K562 (cell line): Measurements from ENCODE around the gene GNRH2. TPM values are rescaled to one million over a fixed set of nuclear protein-coding genes. Genes with fewer than 3 reads are reported as not detected.

Experiments used
- ATAC-seq: fragments of 200-7000 bp; cut with Tn5 transposase; 3 replicates; pipeline ENCODE4 v1.9.1; 2020; ENCODE audit warnings: moderate library complexity
- BruUV-seq: library from RNA; stranded (reverse); fragments of 400-500 nt; replicated peaks from 2 replicates; lab custom pipeline; 2021; lab: Mats Ljungman, UMichigan
- CTCF ChIA-PET: fragments of 300-600 bp; formaldehyde crosslinking; extraction: SDS; loops from one replicate; lab custom pipeline; 2021; ENCODE audit warnings: low intra/inter-chr PET ratio; lab: Yijun Ruan, JAX
- POLR2A ChIA-PET: fragments of 300-600, 350-650 bp; sonication (Branson Sonifier 250); formaldehyde crosslinking; extraction: SDS; loops from one replicate; lab custom pipeline; 2021; ENCODE audit warnings: antibody characterized with exemption, inconsistent platforms; lab: Yijun Ruan, JAX
- DNase-seq, 4 experiments: peaks; one replicate each; pipeline versions ENCODE4 v3.0.0 to v3.0.0-alpha.2; 2011 to 2018; ENCODE audit warnings: low spot score in 3 of 4, mixed read lengths in 3 of 4; ENCODE audit errors: extremely low read depth in 1 of 4
- FAIRE-seq: peaks from 2 replicates; lab custom pipeline; 2011; peaks lifted over from hg19 to GRCh38; lab: Jason Lieb, UNC
- H2AFZ ChIP-seq: 2 replicates; pipeline ENCODE4 v1.6.0; 2011; ENCODE audit warnings: low read depth, low read length, control low read depth, inconsistent platforms
- H3K27ac ChIP-seq: fragments of 200-600 bp; 3 replicates; pipeline ENCODE4 v1.8.0; 2011; ENCODE audit warnings: low read depth, mild to moderate bottlenecking, control low read depth, inconsistent platforms, low read length, moderate library complexity, mixed read lengths; ENCODE audit errors: extremely low read depth
- H3K27me3 ChIP-seq, 2 experiments: fragments of 300-600 bp in 1 of 2; 2 replicates in 1 of 2; 3 replicates in 1 of 2; pipeline versions ENCODE4 v1.6.0 to v1.8.0; 2011; ENCODE audit warnings: inconsistent platforms in 2 of 2, low read length in 2 of 2, mild to moderate bottlenecking in 1 of 2, mixed read lengths in 1 of 2, moderate library complexity in 1 of 2; ENCODE audit not compliant: control insufficient read depth in 2 of 2, insufficient read depth in 2 of 2
- H3K36me3 ChIP-seq: fragments of 300-600 bp; 3 replicates; pipeline ENCODE4 v1.8.0; 2011; ENCODE audit warnings: mild to moderate bottlenecking, low read length, inconsistent platforms; ENCODE audit not compliant: control insufficient read depth, insufficient read depth
- H3K4me1 ChIP-seq, 2 experiments: fragments of 200-600 bp in 1 of 2; replicated peaks in 1 of 2; 2 replicates in 1 of 2; 3 replicates in 1 of 2; pipeline versions ENCODE4 v1.5.1 to v1.8.0; 2011; ENCODE audit warnings: inconsistent platforms in 2 of 2, low read length in 2 of 2, mild to moderate bottlenecking in 1 of 2, mixed read lengths in 1 of 2, moderate library complexity in 1 of 2; ENCODE audit not compliant: control insufficient read depth in 2 of 2, insufficient read depth in 2 of 2
- H3K4me2 ChIP-seq: 2 replicates; pipeline ENCODE4 v1.6.1; 2011; ENCODE audit warnings: low read length, control low read depth, inconsistent platforms, mixed read lengths; ENCODE audit not compliant: insufficient read depth
- H3K4me3 ChIP-seq: fragments of 200-600 bp; sonication (generic), shearing (Covaris generic); 2 replicates; pipeline ENCODE4 v1.5.1; 2016; ENCODE audit warnings: control low read depth, inconsistent platforms
- H3K79me2 ChIP-seq: fragments of 200-600 bp; 3 replicates; pipeline ENCODE4 v1.8.0; 2011; ENCODE audit warnings: low read length, inconsistent platforms; ENCODE audit not compliant: control insufficient read depth, insufficient read depth
- H3K9ac ChIP-seq, 2 experiments: 2 replicates each; pipeline versions ENCODE4 v1.6.0 to v1.6.1; 2011; ENCODE audit warnings: low read depth in 2 of 2, low read length in 2 of 2, control low read depth in 1 of 2, inconsistent platforms in 1 of 2, mild to moderate bottlenecking in 1 of 2, mixed read lengths in 1 of 2; ENCODE audit not compliant: insufficient read depth in 1 of 2
- H3K9me1 ChIP-seq: one replicate; pipeline ENCODE4 v1.6.0; 2011; ENCODE audit warnings: inconsistent platforms, mild to moderate bottlenecking, low read length, moderate library complexity; ENCODE audit not compliant: control insufficient read depth, insufficient read depth
- H3K9me3 ChIP-seq: replicated peaks from 2 replicates; pipeline ENCODE4 v1.5.1; 2011; ENCODE audit warnings: low read depth, low read length, inconsistent platforms; ENCODE audit not compliant: control insufficient read depth, insufficient read depth
- H4K20me1 ChIP-seq: replicated peaks from 2 replicates; pipeline ENCODE4 v1.6.1; 2011; ENCODE audit warnings: low read length, inconsistent platforms, mixed read lengths; ENCODE audit not compliant: control insufficient read depth, insufficient read depth
- RBM25 ChIP-seq: fragments of 200-400 bp; formaldehyde crosslinking; IDR thresholded peaks from 2 replicates; pipeline ENCODE4 v1.6.1; 2018; ENCODE audit warnings: low read length, low read depth, moderate library complexity; ENCODE audit not compliant: severe bottlenecking
- ZNF197 ChIP-seq: fragments of 200-800 bp; sonication (Bioruptor generic); IDR thresholded peaks from 2 replicates; pipeline ENCODE4 v1.6.1; 2016; ENCODE audit warnings: low read depth, missing genetic modification characterization, missing compliant biosample characterization
- ZNF696 ChIP-seq: fragments of 250-450 bp; sonication (Bioruptor Pico); conservative IDR thresholded peaks from 2 replicates; pipeline ENCODE4 v1.4.0; 2020; ENCODE audit warnings: mild to moderate bottlenecking, moderate library complexity
- WGBS: fragments of 100-300 bp; shearing (Covaris generic); methylation state at CpG from one replicate; pipeline ENCODE4 v1.1.6; 2016; ENCODE audit warnings: low coverage, mixed read lengths; ENCODE audit not compliant: insufficient coverage; ENCODE audit errors: missing lambda C conversion rate; 5-methylcytosine and 5-hydroxymethylcytosine counted together
- in situ Hi-C: fragments of 300-500 bp; cut with MboI; formaldehyde crosslinking; loops from 4 replicates; pipeline ENCODE4 v1.15.0; 2018; ENCODE audit warnings: inconsistent platforms, mixed read lengths
- intact Hi-C: fragments of 100-400 bp; cut with micrococcal nuclease; formaldehyde crosslinking; loops from 2 replicates; pipeline ENCODE4 v1.14.2; 2022
- polyA plus RNA-seq, 8 experiments: library from polyadenylated mRNA; depleted of rRNA in 4 of 8; stranded (reverse) in 5 of 8; unstranded in 3 of 8; fragments of >200 nt; fragmentation: Nextera tagmentation in 2 of 8; fragmentation: Illumina TruSeq in 1 of 8; extraction: Ambion mirVana in 2 of 8; extraction: Trizol in 1 of 8; gene quantifications; 2 replicates each; pipeline versions ENCODE4 v1.2.1 to v1.2.3, GENCODE V29; 2011 to 2014; ENCODE audit warnings: inconsistent platforms in 1 of 8, missing spikeins in 1 of 8
- total RNA-seq, 7 experiments: library from RNA; depleted of rRNA in 6 of 7; stranded (reverse); fragments of >200 nt in 6 of 7; fragmentation: Illumina TruSeq in 2 of 7; extraction: Trizol in 2 of 7; gene quantifications; 2 replicates each; pipeline versions ENCODE4 v1.2.1 to v1.2.3, GENCODE V29; 2011 to 2021; ENCODE audit warnings: low replicate concordance in 1 of 7
- TF ChIP-seq, protein P1 (sequence below): fragments of 450-650 bp; IDR thresholded peaks from 2 replicates; pipeline ENCODE4 v1.6.1; 2018; ENCODE audit not compliant: partially characterized antibody
- TF ChIP-seq, protein P2 (sequence below): fragments of 450-650 bp; IDR thresholded peaks from one replicate; pipeline ENCODE4 v1.6.1; 2018; ENCODE audit warnings: mild to moderate bottlenecking, moderate library complexity; ENCODE audit not compliant: partially characterized antibody
- TF ChIP-seq, protein P3 (sequence below): sonication (generic); formaldehyde crosslinking; IDR thresholded peaks from 2 replicates; pipeline ENCODE4 v1.5.0; 2020; ENCODE audit warnings: missing genetic modification reagents
- TF ChIP-seq, protein P4 (sequence below): fragments of 250-450 bp; sonication (Bioruptor Pico); IDR thresholded peaks from 2 replicates; pipeline ENCODE4 v1.8.0; 2021; ENCODE audit warnings: borderline replicate concordance, mild to moderate bottlenecking, moderate library complexity; ENCODE audit not compliant: poor library complexity, severe bottlenecking
- TF ChIP-seq, protein P5 (sequence below): fragments of 450-650 bp; IDR thresholded peaks from 2 replicates; pipeline ENCODE4 v1.6.1; 2016; ENCODE audit warnings: missing biosample characterization, missing genetic modification characterization
- TF ChIP-seq, protein P6 (sequence below): IDR thresholded peaks from 2 replicates; pipeline ENCODE4 v1.6.1; 2011; ENCODE audit warnings: borderline replicate concordance, low read depth, mild to moderate bottlenecking, moderate library complexity, low read length; ENCODE audit not compliant: insufficient read depth, poor library complexity, severe bottlenecking

Gene GNRH2
- total and polyA plus RNA-seq, 9 of the 15 experiments (the other 6 are each of a cell fraction or from before 2014, with no cell fraction given), result 0.11 to 0.50 (median 0.24) TPM; not detected in 5

DNA sequence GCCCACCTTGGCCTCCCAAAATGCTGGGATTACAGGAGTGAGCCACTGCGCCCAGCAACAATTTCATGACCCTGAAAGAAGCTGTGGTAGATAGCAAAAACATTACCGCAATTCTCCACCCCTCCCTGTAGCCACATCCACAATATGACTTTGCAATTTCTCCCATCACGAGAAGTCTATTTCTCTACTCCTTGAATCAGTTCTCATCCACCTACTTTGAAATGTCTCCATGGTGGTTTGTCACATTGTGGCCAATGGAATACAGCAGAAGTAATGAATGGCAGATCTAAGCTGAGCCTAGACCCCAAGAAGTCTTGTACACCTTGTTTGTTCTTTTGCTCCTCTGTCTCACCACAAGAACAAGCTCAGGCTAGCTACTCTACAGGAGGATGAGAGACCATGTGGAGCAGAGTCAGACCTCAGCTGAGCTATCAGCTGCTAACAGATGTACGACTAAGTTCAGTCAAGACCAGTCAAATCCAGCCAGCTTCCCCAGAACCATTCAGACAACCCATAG lies 34.3 kb downstream of the GNRH2 start (continued):
- TF ChIP-seq, protein P1, sequence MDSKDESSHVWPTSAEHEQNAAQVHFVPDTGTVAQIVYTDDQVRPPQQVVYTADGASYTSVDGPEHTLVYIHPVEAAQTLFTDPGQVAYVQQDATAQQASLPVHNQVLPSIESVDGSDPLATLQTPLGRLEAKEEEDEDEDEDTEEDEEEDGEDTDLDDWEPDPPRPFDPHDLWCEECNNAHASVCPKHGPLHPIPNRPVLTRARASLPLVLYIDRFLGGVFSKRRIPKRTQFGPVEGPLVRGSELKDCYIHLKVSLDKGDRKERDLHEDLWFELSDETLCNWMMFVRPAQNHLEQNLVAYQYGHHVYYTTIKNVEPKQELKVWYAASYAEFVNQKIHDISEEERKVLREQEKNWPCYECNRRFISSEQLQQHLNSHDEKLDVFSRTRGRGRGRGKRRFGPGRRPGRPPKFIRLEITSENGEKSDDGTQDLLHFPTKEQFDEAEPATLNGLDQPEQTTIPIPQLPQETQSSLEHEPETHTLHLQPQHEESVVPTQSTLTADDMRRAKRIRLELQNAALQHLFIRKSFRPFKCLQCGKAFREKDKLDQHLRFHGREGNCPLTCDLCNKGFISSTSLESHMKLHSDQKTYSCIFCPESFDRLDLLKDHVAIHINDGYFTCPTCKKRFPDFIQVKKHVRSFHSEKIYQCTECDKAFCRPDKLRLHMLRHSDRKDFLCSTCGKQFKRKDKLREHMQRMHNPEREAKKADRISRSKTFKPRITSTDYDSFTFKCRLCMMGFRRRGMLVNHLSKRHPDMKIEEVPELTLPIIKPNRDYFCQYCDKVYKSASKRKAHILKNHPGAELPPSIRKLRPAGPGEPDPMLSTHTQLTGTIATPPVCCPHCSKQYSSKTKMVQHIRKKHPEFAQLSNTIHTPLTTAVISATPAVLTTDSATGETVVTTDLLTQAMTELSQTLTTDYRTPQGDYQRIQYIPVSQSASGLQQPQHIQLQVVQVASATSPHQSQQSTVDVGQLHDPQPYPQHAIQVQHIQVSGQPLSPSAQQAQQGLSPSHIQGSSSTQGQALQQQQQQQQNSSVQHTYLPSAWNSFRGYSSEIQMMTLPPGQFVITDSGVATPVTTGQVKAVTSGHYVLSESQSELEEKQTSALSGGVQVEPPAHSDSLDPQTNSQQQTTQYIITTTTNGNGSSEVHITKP, result peak; percentile 29

DNA sequence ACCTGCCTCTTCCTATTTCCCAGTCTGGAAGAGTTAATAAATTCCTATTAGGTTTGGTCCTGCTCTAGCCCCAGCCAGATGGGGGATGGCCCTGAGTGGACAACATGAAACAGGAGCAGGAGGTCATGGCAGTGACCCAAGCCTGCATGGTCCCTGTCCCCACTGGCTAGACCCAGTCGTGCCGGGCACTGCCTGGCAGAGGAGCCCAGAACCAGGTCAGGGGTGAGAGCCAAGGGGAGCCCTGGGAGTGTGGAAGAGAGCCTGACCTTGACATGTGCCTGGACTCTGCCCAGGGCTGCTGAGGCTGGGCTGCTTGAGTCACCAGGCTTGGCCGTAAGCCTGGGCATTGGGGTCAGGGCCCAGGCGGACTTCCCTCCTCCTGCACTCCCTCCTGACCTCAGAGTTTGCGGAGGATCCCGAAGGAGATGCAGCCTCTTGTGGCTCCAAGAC lies 37.5 kb downstream of the GNRH2 start:
- WGBS, result 47% methylated on average over 2 of the region's 6 CpGs
- Histone ChIP-seq H3K79me2 (no peaks in the 10 kb centered on the region), H3K27ac (no peak overlapping the region), H3K4me1 (peaks cover 15 to 32% of the 10 kb centered on the region in 2 experiments; a peak in 4 of 5 replicates), H3K9me1 (peaks cover 3% of the 10 kb centered on the region), H2AFZ (no peak overlapping the region), H3K36me3 (no peaks in the 10 kb centered on the region), H3K27me3 (no peaks in the 10 kb centered on the region), H3K4me2 (no peak overlapping the region), H3K9me3 (no peaks in the 10 kb centered on the region), H3K9ac (no peak overlapping the region; a peak in 1 of 4 replicates), H3K4me3 (no peak overlapping the region), H4K20me1 (no peaks in the 10 kb centered on the region)
- intact Hi-C loops, result no loop called here
- no peak for FAIRE-seq
- BruUV-seq, result no TSS peak
- ATAC-seq, result no peak
- POLR2A ChIA-PET, result no interaction called here
- in situ Hi-C loops, result no loop called here
- DNase-seq, result no peak
- CTCF ChIA-PET, result no interaction called here
- TF ChIP-seq, protein P2, sequence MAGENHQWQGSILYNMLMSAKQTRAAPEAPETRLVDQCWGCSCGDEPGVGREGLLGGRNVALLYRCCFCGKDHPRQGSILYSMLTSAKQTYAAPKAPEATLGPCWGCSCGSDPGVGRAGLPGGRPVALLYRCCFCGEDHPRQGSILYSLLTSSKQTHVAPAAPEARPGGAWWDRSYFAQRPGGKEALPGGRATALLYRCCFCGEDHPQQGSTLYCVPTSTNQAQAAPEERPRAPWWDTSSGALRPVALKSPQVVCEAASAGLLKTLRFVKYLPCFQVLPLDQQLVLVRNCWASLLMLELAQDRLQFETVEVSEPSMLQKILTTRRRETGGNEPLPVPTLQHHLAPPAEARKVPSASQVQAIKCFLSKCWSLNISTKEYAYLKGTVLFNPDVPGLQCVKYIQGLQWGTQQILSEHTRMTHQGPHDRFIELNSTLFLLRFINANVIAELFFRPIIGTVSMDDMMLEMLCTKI, result no peak
- TF ChIP-seq ZNF696 (no peak), ZNF197 (CRISPR knock-in tag) (no peak), RBM25 (no peak)
- TF ChIP-seq, protein P3, sequence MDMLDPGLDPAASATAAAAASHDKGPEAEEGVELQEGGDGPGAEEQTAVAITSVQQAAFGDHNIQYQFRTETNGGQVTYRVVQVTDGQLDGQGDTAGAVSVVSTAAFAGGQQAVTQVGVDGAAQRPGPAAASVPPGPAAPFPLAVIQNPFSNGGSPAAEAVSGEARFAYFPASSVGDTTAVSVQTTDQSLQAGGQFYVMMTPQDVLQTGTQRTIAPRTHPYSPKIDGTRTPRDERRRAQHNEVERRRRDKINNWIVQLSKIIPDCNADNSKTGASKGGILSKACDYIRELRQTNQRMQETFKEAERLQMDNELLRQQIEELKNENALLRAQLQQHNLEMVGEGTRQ (CRISPR knock-in tag), result no peak
- TF ChIP-seq, protein P4, sequence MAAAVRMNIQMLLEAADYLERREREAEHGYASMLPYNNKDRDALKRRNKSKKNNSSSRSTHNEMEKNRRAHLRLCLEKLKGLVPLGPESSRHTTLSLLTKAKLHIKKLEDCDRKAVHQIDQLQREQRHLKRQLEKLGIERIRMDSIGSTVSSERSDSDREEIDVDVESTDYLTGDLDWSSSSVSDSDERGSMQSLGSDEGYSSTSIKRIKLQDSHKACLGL (CRISPR knock-in tag), result no peak
- TF ChIP-seq, protein P5, sequence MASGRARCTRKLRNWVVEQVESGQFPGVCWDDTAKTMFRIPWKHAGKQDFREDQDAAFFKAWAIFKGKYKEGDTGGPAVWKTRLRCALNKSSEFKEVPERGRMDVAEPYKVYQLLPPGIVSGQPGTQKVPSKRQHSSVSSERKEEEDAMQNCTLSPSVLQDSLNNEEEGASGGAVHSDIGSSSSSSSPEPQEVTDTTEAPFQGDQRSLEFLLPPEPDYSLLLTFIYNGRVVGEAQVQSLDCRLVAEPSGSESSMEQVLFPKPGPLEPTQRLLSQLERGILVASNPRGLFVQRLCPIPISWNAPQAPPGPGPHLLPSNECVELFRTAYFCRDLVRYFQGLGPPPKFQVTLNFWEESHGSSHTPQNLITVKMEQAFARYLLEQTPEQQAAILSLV (tag), result no peak
- TF ChIP-seq, protein P6, sequence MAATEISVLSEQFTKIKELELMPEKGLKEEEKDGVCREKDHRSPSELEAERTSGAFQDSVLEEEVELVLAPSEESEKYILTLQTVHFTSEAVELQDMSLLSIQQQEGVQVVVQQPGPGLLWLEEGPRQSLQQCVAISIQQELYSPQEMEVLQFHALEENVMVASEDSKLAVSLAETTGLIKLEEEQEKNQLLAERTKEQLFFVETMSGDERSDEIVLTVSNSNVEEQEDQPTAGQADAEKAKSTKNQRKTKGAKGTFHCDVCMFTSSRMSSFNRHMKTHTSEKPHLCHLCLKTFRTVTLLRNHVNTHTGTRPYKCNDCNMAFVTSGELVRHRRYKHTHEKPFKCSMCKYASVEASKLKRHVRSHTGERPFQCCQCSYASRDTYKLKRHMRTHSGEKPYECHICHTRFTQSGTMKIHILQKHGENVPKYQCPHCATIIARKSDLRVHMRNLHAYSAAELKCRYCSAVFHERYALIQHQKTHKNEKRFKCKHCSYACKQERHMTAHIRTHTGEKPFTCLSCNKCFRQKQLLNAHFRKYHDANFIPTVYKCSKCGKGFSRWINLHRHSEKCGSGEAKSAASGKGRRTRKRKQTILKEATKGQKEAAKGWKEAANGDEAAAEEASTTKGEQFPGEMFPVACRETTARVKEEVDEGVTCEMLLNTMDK, result no peak
